H54 (cell line): ENCODE results near the gene TIPARP.
A peak's percentile ranks its signal among the peaks of the same experiment; 100 is the strongest.
"Not testable (repeated sequence)": the region's sequence is repeated elsewhere in the genome, so short reads cannot be mapped to it uniquely, and the experiment has no call there.

Experiments used
- DNase-seq: peaks from one replicate; pipeline ENCODE4 v3.0.0; 2011; ENCODE audit warnings: low spot score, mixed read lengths; ENCODE audit not compliant: insufficient read length
- FAIRE-seq: peaks from 3 replicates; lab custom pipeline; 2011; peaks lifted over from hg19 to GRCh38; lab: Jason Lieb, UNC
- POLR2A ChIP-seq: IDR thresholded peaks from 2 replicates; pipeline ENCODE4 v1.6.1; 2011; ENCODE audit warnings: low read depth, mild to moderate bottlenecking, low read length

TIPARP gene

GRCh38 chr3:156691920-156692319, 17.5 kb downstream of the TIPARP start:
- peak; percentile 90 for FAIRE-seq
- DNase-seq = no peak
- no peak for TF ChIP-seq POLR2A

- FAIRE-seq (peak; percentile 58), DNase-seq (no peak)
- TF ChIP-seq POLR2A = no peak
These were observed 18.8 kb downstream of the TIPARP start for GRCh38 chr3:156693166-156693565.

- DNase-seq (no peak), FAIRE-seq (peak; percentile 61)
These were observed 20.1 kb downstream of the TIPARP start for GRCh38 chr3:156694536-156694935.

GRCh38 chr3:156702367-156702766, 28.0 kb downstream of the TIPARP start:
- TF ChIP-seq POLR2A = no peak
- no peak for FAIRE-seq
- DNase-seq = no peak

More at GRCh38 chr3:156694536-156694935, 20.1 kb downstream of the TIPARP start:
- no peak for TF ChIP-seq POLR2A

GRCh38 chr3:156704370-156705036, 30.1 kb downstream of the TIPARP start:
- FAIRE-seq = peak; percentile 33
- DNase-seq = no peak
- TF ChIP-seq POLR2A = no peak

GRCh38 chr3:156705761-156706616, 31.6 kb downstream of the TIPARP start:
- no peak for TF ChIP-seq POLR2A
- DNase-seq = no peak
- FAIRE-seq = peak; percentile 83

- DNase-seq (no peak), FAIRE-seq (no peak)
- TF ChIP-seq POLR2A = no peak
These were observed 33.2 kb downstream of the TIPARP start for GRCh38 chr3:156707588-156707987.

GRCh38 chr3:156710429-156710828, 36.0 kb downstream of the TIPARP start:
- no peak for FAIRE-seq
- DNase-seq = no peak
- TF ChIP-seq POLR2A = no peak

- no peak for TF ChIP-seq POLR2A
- peak; percentile 72 for FAIRE-seq
- DNase-seq = no peak
These were observed 36.7 kb downstream of the TIPARP start for GRCh38 chr3:156711113-156711512.

GRCh38 chr3:156711944-156712343, 37.6 kb downstream of the TIPARP start:
- not testable (repeated sequence) for DNase-seq
- FAIRE-seq = peak; percentile 90

GRCh38 chr3:156716105-156716862, 41.9 kb downstream of the TIPARP start:
- FAIRE-seq (no peak), DNase-seq (no peak)

GRCh38 chr3:156718622-156719306, 44.4 kb downstream of the TIPARP start:
- no peak for FAIRE-seq
- DNase-seq = no peak

More at GRCh38 chr3:156716105-156716862, 41.9 kb downstream of the TIPARP start:
- no peak for TF ChIP-seq POLR2A

GRCh38 chr3:156720826-156721225, 46.4 kb downstream of the TIPARP start:
- no peak for DNase-seq
- no peak for FAIRE-seq
- no peak for TF ChIP-seq POLR2A

More at GRCh38 chr3:156718622-156719306, 44.4 kb downstream of the TIPARP start:
- no peak for TF ChIP-seq POLR2A
